OCI-LY7 (cell line): Measurements from ENCODE around the gene MAP3K7CL.

Experiments
- EZH2phosphoT487 ChIP-seq: fragments of 200-600 bp; sonication (generic); IDR thresholded peaks from 2 replicates; pipeline ENCODE4 v1.6.1; 2018; ENCODE audit warnings: low read depth, borderline replicate concordance, mild to moderate bottlenecking, mixed run types, antibody characterized with exemption, low read length, moderate library complexity, mixed read lengths
- TF ChIP-seq, protein P1 (sequence below): fragments of 200-600 bp; sonication (generic); conservative IDR thresholded peaks from 2 replicates; pipeline ENCODE4 v1.5.1; 2014; ENCODE audit warnings: mild to moderate bottlenecking, antibody characterized with exemption, low read length, moderate library complexity, mixed read lengths

DNA sequence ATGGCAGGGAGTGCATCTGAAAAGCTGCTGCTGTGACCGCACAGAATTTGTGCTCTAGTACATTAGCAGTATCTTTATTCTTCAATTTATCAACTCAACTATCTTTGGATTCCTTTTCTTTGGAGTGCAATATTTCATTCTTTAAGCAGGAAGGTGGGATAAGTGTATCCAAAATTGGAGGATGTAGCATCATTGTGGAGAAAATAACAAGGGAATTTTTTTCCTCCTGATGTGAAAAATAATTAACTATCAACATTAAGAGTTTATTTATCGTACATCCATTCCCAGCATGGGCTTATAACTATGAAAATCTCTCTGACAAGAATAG lies 25.5 kb downstream of the MAP3K7CL start:
- TF ChIP-seq, protein P1, sequence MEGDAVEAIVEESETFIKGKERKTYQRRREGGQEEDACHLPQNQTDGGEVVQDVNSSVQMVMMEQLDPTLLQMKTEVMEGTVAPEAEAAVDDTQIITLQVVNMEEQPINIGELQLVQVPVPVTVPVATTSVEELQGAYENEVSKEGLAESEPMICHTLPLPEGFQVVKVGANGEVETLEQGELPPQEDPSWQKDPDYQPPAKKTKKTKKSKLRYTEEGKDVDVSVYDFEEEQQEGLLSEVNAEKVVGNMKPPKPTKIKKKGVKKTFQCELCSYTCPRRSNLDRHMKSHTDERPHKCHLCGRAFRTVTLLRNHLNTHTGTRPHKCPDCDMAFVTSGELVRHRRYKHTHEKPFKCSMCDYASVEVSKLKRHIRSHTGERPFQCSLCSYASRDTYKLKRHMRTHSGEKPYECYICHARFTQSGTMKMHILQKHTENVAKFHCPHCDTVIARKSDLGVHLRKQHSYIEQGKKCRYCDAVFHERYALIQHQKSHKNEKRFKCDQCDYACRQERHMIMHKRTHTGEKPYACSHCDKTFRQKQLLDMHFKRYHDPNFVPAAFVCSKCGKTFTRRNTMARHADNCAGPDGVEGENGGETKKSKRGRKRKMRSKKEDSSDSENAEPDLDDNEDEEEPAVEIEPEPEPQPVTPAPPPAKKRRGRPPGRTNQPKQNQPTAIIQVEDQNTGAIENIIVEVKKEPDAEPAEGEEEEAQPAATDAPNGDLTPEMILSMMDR, result no peak
- no peak for TF ChIP-seq EZH2phosphoT487
